ENCODE results near the gene TGFBR3L.

GRCh38 chr19:7879111-7879807 lies 35.4 kb upstream of the TGFBR3L start:
- TF ChIP-seq POLR2AphosphoS5 (IDR thresholded peaks at IDR 0.05) (no peak), CTCF (IDR thresholded peaks at IDR 0.05) (no peak), POLR2A (IDR thresholded peaks at IDR 0.05) (no peak)
